HCT116 (cell line): ENCODE results near the gene LMLN. TPM values are rescaled to one million over a fixed set of nuclear protein-coding genes. Genes with fewer than 3 reads are reported as not detected.
"Not testable (repeated sequence)": the region's sequence is repeated elsewhere in the genome, so short reads cannot be mapped to it uniquely, and the experiment has no call there.

Experiments used
- ATAC-seq: fragments of 200-7000 bp; cut with Tn5 transposase; 2 replicates; pipeline ENCODE4 v1.9.1; 2020; ENCODE audit warnings: mild to moderate bottlenecking, moderate library complexity
- BruUV-seq: library from RNA; stranded (reverse); fragments of 400-500 nt; replicated peaks from 2 replicates; lab custom pipeline; 2021; lab: Mats Ljungman, UMichigan
- CTCF ChIA-PET: fragments of 300-600 bp; sonication (Branson Sonifier 250); formaldehyde crosslinking; loops from one replicate; lab custom pipeline; 2021; ENCODE audit warnings: antibody characterized with exemption; lab: Charles Lee
- POLR2A ChIA-PET: fragments of 300-600, 350-600 bp; sonication (Branson Sonifier 250); formaldehyde crosslinking; loops from one replicate; lab custom pipeline; 2021; ENCODE audit warnings: antibody characterized with exemption; lab: Charles Lee
- RAD21 ChIA-PET, 2 experiments: fragments of 300-600 bp; sonication (Branson Sonifier 250); formaldehyde crosslinking; loops; one replicate each; lab custom pipeline; 2023; ENCODE audit warnings: low total read pairs in 2 of 2; ENCODE audit not compliant: uncharacterized antibody in 2 of 2, unreplicated experiment in 2 of 2, low non-redundant PET in 1 of 2; lab: Charles Lee
- DNase-seq: peaks from one replicate; pipeline ENCODE4 v3.0.0-alpha.2; 2010; ENCODE audit warnings: low read depth, low spot score
- H2AFZ ChIP-seq: fragments of 200-600 bp; shearing (Covaris generic), sonication (generic); 2 replicates; pipeline ENCODE4 v1.6.1; 2017; ENCODE audit warnings: low read depth, mixed run types, mixed read lengths, antibody characterized with exemption, low read length; ENCODE audit not compliant: poor library complexity, severe bottlenecking
- H3K27ac ChIP-seq: 2 replicates; pipeline ENCODE4 v1.5.1; 2012; ENCODE audit warnings: low read depth, low read length
- H3K27me3 ChIP-seq: fragments of 200-600 bp; sonication (generic); 2 replicates; pipeline ENCODE4 v1.6.1; 2016; ENCODE audit warnings: mixed run types, low read length, mixed read lengths; ENCODE audit not compliant: insufficient read depth
- H3K36me3 ChIP-seq, 2 experiments: fragments of 200-500 bp in 1 of 2; fragments of 200-600 bp in 1 of 2; sonication (Bioruptor generic) in 1 of 2; sonication (generic) in 1 of 2; 2 replicates each; pipeline versions ENCODE4 v1.5.1 to v1.6.1; 2014 to 2016; ENCODE audit warnings: low read length in 2 of 2, inconsistent platforms in 1 of 2, mixed read lengths in 1 of 2, mixed run types in 1 of 2; ENCODE audit not compliant: insufficient read depth in 2 of 2, control insufficient read depth in 1 of 2
- H3K4me1 ChIP-seq, 2 experiments: fragments of 200-600 bp in 1 of 2; sonication (generic) in 1 of 2; 2 replicates each; pipeline versions ENCODE4 v1.5.1 to v1.6.1; 2012 to 2017; ENCODE audit warnings: low read length in 2 of 2, inconsistent platforms in 1 of 2, mild to moderate bottlenecking in 1 of 2, mixed read lengths in 1 of 2, mixed run types in 1 of 2, moderate library complexity in 1 of 2; ENCODE audit not compliant: insufficient read depth in 2 of 2, control insufficient read depth in 1 of 2
- H3K4me2 ChIP-seq: fragments of 200-600 bp; sonication (generic); 2 replicates; pipeline ENCODE4 v1.6.1; 2017; ENCODE audit warnings: mixed run types, low read length, mixed read lengths
- H3K4me3 ChIP-seq, 2 experiments: fragments of 200-600 bp in 1 of 2; sonication (generic) in 1 of 2; replicated peaks in 1 of 2; 2 replicates each; pipeline ENCODE4 v1.5.1; 2011 to 2016; ENCODE audit warnings: low read length in 2 of 2, control low read depth in 1 of 2, low read depth in 1 of 2, mild to moderate bottlenecking in 1 of 2, mixed read lengths in 1 of 2, mixed run types in 1 of 2
- H3K79me2 ChIP-seq: fragments of 200-600 bp; sonication (generic); 2 replicates; pipeline ENCODE4 v1.6.1; 2017; ENCODE audit warnings: mild to moderate bottlenecking, mixed run types, low read length, moderate library complexity, mixed read lengths; ENCODE audit not compliant: insufficient read depth
- H3K9ac ChIP-seq: fragments of 200-600 bp; sonication (generic); 2 replicates; pipeline ENCODE4 v1.6.1; 2016; ENCODE audit warnings: low read length, mixed read lengths
- H3K9me2 ChIP-seq: fragments of 200-600 bp; sonication (generic), shearing (Covaris generic); 2 replicates; pipeline ENCODE4 v1.6.1; 2017; ENCODE audit warnings: mixed run types, mild to moderate bottlenecking, moderate library complexity; ENCODE audit not compliant: insufficient read depth
- H3K9me3 ChIP-seq, 2 experiments: fragments of 200-500 bp in 1 of 2; fragments of 200-600 bp in 1 of 2; sonication (Bioruptor generic) in 1 of 2; sonication (generic) in 1 of 2; 2 replicates each; pipeline ENCODE4 v1.6.1; 2014 to 2017; ENCODE audit warnings: low read length in 2 of 2, mixed read lengths in 2 of 2, inconsistent platforms in 1 of 2, low read depth in 1 of 2, mild to moderate bottlenecking in 1 of 2, mixed run types in 1 of 2, moderate library complexity in 1 of 2; ENCODE audit not compliant: control insufficient read depth in 1 of 2, insufficient read depth in 1 of 2
- H4K20me1 ChIP-seq: fragments of 200-600 bp; sonication (generic), shearing (Covaris generic); 2 replicates; pipeline ENCODE4 v1.6.1; 2017; ENCODE audit warnings: mixed run types, mild to moderate bottlenecking, moderate library complexity; ENCODE audit not compliant: insufficient read depth
- CBX3 ChIP-seq: IDR thresholded peaks from 2 replicates; pipeline ENCODE4 v1.6.1; 2012; ENCODE audit warnings: low read depth
- CEBPB ChIP-seq: IDR thresholded peaks from 2 replicates; pipeline ENCODE4 v1.6.1; 2012; ENCODE audit warnings: low read depth
- ELF1 ChIP-seq: IDR thresholded peaks from 2 replicates; pipeline ENCODE4 v1.6.1; 2012; ENCODE audit warnings: low read depth, borderline replicate concordance
- EZH2 ChIP-seq: fragments of 200-600 bp; sonication (generic); IDR thresholded peaks from 2 replicates; pipeline ENCODE4 v1.6.1; 2017; ENCODE audit warnings: antibody characterized with exemption, mixed run types
- EZH2phosphoT487 ChIP-seq: fragments of 200-600 bp; IDR thresholded peaks from 2 replicates; pipeline ENCODE4 v1.6.1; 2018; ENCODE audit warnings: antibody characterized with exemption, borderline replicate concordance
- JUND ChIP-seq: IDR thresholded peaks from 2 replicates; pipeline ENCODE4 v1.6.1; 2012
- POLR2AphosphoS5 ChIP-seq: IDR thresholded peaks from 2 replicates; pipeline ENCODE4 v1.6.1; 2011; ENCODE audit warnings: mild to moderate bottlenecking, low read depth, low read length, moderate library complexity
- RAD21 ChIP-seq: IDR thresholded peaks from 2 replicates; pipeline ENCODE4 v1.6.1; 2012; ENCODE audit warnings: low read depth, mild to moderate bottlenecking
- SIN3A ChIP-seq: IDR thresholded peaks from 2 replicates; pipeline ENCODE4 v1.6.1; 2012; ENCODE audit warnings: low read depth
- SP1 ChIP-seq: IDR thresholded peaks from 2 replicates; pipeline ENCODE4 v1.6.1; 2012; ENCODE audit warnings: low read depth
- SRF ChIP-seq: IDR thresholded peaks from 2 replicates; pipeline ENCODE4 v1.6.1; 2012; ENCODE audit warnings: low read depth
- TCF7L2 ChIP-seq: IDR thresholded peaks from 2 replicates; pipeline ENCODE4 v1.7.0; 2011; ENCODE audit warnings: borderline replicate concordance, inconsistent platforms; ENCODE audit not compliant: insufficient read depth, insufficient read length; ENCODE audit errors: extremely low read depth
- YY1 ChIP-seq: IDR thresholded peaks from 2 replicates; pipeline ENCODE4 v1.6.1; 2011; ENCODE audit warnings: low read length, low read depth, moderate library complexity, mild to moderate bottlenecking; ENCODE audit not compliant: insufficient replicate concordance; ENCODE audit errors: extremely low read depth
- ZFX ChIP-seq: fragments of 450-650 bp; IDR thresholded peaks from 2 replicates; pipeline ENCODE4 v1.6.1; 2017
- ZNF274 ChIP-seq: fragments of 200-500 bp; sonication (Bioruptor generic); IDR thresholded peaks from 2 replicates; pipeline ENCODE4 v1.6.1; 2014; ENCODE audit warnings: mild to moderate bottlenecking, low read depth, low read length, inconsistent platforms
- intact Hi-C: fragments of 100-400 bp; cut with micrococcal nuclease; formaldehyde crosslinking; loops from 2 replicates; pipeline ENCODE4 v1.10.0; 2022
- total RNA-seq: library from RNA; stranded (reverse); gene quantifications from one replicate; pipeline ENCODE4 v1.2.1, GENCODE V29; 2021; ENCODE audit not compliant: unreplicated experiment
- TF ChIP-seq, protein P1 (sequence below): IDR thresholded peaks from 2 replicates; pipeline ENCODE4 v1.6.1; 2012; ENCODE audit warnings: low read depth
- TF ChIP-seq, protein P2 (sequence below): IDR thresholded peaks from 2 replicates; pipeline ENCODE4 v1.6.1; 2011; ENCODE audit warnings: mild to moderate bottlenecking, low read length, moderate library complexity; ENCODE audit not compliant: insufficient replicate concordance; ENCODE audit errors: extremely low read depth

Gene LMLN
- total RNA-seq, 1 experiment from 2014 or later = 7.2 TPM

DNA sequence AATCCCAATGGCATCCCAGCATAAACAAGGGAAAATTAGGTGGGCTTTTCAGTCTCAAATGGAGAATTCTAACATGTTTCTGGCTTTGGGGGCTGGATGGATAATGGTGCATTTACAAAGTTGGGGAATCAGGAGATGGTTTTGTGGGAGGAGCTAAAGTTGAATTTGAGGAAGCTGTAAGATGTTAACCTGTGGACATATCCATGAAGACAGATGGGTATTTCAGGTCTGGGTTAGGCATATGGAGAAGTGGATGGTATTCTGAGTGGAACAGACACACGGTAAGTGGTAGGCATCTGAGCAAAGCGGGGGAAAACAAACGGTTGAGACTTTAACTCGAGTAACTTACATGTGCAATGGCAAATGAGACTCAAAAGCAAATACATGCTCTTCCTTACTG lies 1.7 kb upstream of the LMLN start:
- CTCF ChIA-PET = no interaction called here
- H4K20me1 ChIP-seq = peaks cover 26% of the 10 kb centered on the region; the same call in 1 of the 2 replicates
- BruUV-seq = no TSS peak

DNA sequence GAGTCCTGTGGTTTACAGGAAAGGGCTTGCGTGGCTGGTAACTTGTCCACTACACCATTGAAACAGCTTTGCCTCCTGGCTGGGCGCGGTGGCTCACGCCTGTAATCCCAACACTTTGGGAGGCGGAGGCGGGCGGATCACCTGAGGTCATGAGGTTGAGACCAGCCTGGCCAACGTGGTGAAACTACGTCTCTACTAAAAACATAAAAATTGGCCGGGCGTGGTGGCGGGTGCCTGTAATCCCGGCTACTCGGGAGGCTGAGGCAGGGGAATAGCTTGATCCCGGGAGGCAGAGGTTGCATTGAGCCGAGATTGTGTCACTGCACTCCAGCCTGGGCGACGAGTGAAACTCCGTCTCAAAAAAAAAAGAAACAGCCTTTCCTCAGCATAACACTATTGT lies 1.2 kb upstream of the LMLN start:
- H3K27me3 ChIP-seq, RAD21 ChIA-PET, BruUV-seq, CTCF ChIA-PET, H3K9me2 ChIP-seq, H3K9ac ChIP-seq, H3K27ac ChIP-seq, intact Hi-C loops, POLR2A ChIA-PET, ATAC-seq, H2AFZ ChIP-seq, H3K9me3 ChIP-seq, DNase-seq: not testable (repeated sequence)
- Histone ChIP-seq H3K79me2 (peaks cover 19% of the 10 kb centered on the region), H4K20me1 (peaks cover 21% of the 10 kb centered on the region; the same call in 1 of the 2 replicates), H3K4me1 (peaks cover 13 to 31% of the 10 kb centered on the region in 2 experiments), H3K4me2 (peak overlapping the region; percentile 94), H3K4me3 (peak overlapping the region; percentile 78 to 83; a peak in 2 of 4 replicates), H3K36me3 (peaks cover 23 to 25% of the 10 kb centered on the region in 2 experiments; a peak in 3 of 4 replicates)

More for the DNA sequence above, 1.7 kb upstream of the LMLN start:
- intact Hi-C loops = no loop called here
- no peak overlapping the region for H3K9ac ChIP-seq
- POLR2A ChIA-PET = no interaction called here
- TF ChIP-seq JUND (no peak), CEBPB (no peak), EZH2phosphoT487 (no peak), CBX3 (no peak), SRF (no peak), RAD21 (no peak), TCF7L2 (no peak), SIN3A (no peak), POLR2AphosphoS5 (no peak), YY1 (no peak), ZFX (no peak), SP1 (no peak), EZH2 (no peak), ELF1 (no peak), ZNF274 (no peak)
- TF ChIP-seq, protein P1, sequence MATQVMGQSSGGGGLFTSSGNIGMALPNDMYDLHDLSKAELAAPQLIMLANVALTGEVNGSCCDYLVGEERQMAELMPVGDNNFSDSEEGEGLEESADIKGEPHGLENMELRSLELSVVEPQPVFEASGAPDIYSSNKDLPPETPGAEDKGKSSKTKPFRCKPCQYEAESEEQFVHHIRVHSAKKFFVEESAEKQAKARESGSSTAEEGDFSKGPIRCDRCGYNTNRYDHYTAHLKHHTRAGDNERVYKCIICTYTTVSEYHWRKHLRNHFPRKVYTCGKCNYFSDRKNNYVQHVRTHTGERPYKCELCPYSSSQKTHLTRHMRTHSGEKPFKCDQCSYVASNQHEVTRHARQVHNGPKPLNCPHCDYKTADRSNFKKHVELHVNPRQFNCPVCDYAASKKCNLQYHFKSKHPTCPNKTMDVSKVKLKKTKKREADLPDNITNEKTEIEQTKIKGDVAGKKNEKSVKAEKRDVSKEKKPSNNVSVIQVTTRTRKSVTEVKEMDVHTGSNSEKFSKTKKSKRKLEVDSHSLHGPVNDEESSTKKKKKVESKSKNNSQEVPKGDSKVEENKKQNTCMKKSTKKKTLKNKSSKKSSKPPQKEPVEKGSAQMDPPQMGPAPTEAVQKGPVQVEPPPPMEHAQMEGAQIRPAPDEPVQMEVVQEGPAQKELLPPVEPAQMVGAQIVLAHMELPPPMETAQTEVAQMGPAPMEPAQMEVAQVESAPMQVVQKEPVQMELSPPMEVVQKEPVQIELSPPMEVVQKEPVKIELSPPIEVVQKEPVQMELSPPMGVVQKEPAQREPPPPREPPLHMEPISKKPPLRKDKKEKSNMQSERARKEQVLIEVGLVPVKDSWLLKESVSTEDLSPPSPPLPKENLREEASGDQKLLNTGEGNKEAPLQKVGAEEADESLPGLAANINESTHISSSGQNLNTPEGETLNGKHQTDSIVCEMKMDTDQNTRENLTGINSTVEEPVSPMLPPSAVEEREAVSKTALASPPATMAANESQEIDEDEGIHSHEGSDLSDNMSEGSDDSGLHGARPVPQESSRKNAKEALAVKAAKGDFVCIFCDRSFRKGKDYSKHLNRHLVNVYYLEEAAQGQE = no peak
- TF ChIP-seq, protein P2, sequence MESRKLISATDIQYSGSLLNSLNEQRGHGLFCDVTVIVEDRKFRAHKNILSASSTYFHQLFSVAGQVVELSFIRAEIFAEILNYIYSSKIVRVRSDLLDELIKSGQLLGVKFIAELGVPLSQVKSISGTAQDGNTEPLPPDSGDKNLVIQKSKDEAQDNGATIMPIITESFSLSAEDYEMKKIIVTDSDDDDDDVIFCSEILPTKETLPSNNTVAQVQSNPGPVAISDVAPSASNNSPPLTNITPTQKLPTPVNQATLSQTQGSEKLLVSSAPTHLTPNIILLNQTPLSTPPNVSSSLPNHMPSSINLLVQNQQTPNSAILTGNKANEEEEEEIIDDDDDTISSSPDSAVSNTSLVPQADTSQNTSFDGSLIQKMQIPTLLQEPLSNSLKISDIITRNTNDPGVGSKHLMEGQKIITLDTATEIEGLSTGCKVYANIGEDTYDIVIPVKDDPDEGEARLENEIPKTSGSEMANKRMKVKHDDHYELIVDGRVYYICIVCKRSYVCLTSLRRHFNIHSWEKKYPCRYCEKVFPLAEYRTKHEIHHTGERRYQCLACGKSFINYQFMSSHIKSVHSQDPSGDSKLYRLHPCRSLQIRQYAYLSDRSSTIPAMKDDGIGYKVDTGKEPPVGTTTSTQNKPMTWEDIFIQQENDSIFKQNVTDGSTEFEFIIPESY = no peak
- peaks cover 24% of the 10 kb centered on the region for H3K79me2 ChIP-seq
- no peaks in the 10 kb centered on the region for H3K9me2 ChIP-seq
- H3K4me2 ChIP-seq = no peak overlapping the region
- no peak overlapping the region for H2AFZ ChIP-seq
- no peak overlapping the region for H3K27ac ChIP-seq
- peaks cover 13 to 31% of the 10 kb centered on the region in 2 experiments for H3K4me1 ChIP-seq
- RAD21 ChIA-PET = no interaction called here
- ATAC-seq (no peak), DNase-seq (no peak)
- H3K4me3 ChIP-seq = no peak overlapping the region
- H3K36me3 ChIP-seq = peaks cover 28 to 30% of the 10 kb centered on the region in 2 experiments; a peak in 3 of 4 replicates
- H3K27me3 ChIP-seq = no peaks in the 10 kb centered on the region
- H3K9me3 ChIP-seq = no peaks in the 10 kb centered on the region
